Ascending aorta (tissue), 2 donors: ENCODE results near the gene SAPCD1. TPM values are rescaled to one million over a fixed set of nuclear protein-coding genes. Genes with fewer than 3 reads are reported as not detected.

Experiments
- DNase-seq, 2 donors: peaks; one replicate each; pipeline ENCODE4 v3.0.0-alpha.2; 2019; ENCODE audit warnings: low spot score in 2 of 2
- H3K27ac ChIP-seq, 2 donors: fragments of 200-600 bp; sonication (generic); one replicate each; pipeline ENCODE4 v1.5.1; 2016 to 2017; ENCODE audit warnings: mild to moderate bottlenecking in 1 of 2
- H3K27me3 ChIP-seq: fragments of 200-600 bp; sonication (generic); one replicate; pipeline ENCODE4 v1.5.1; 2017
- H3K36me3 ChIP-seq, 2 donors: fragments of 200-600 bp; sonication (generic); one replicate each; pipeline ENCODE4 v1.5.1; 2016
- H3K4me1 ChIP-seq, 2 donors: fragments of 200-600 bp; sonication (generic); one replicate each; pipeline ENCODE4 v1.5.1; 2016 to 2017; ENCODE audit warnings: mild to moderate bottlenecking in 1 of 2
- H3K4me3 ChIP-seq, 2 donors: fragments of 200-600 bp; sonication (generic); one replicate each; pipeline ENCODE4 v1.5.1; 2016 to 2017; ENCODE audit warnings: mild to moderate bottlenecking in 1 of 2
- H3K9me3 ChIP-seq, 2 donors: fragments of 200-600 bp; sonication (generic); one replicate each; pipeline ENCODE4 v1.5.1; 2016
- CTCF ChIP-seq, 3 experiments: fragments of 200-600 bp in 2 of 3; fragments of 450-650 bp in 1 of 3; sonication (generic) in 2 of 3; IDR thresholded peaks; one replicate each; pipeline ENCODE4 v1.5.1; 2016 to 2019; ENCODE audit warnings: antibody characterized with exemption in 3 of 3, mild to moderate bottlenecking in 1 of 3, moderate library complexity in 1 of 3
- intact Hi-C: fragments of 100-400 bp; cut with DNase I; formaldehyde crosslinking; loops from one replicate; pipeline ENCODE4 v1.15.1; 2023
- total RNA-seq: library from RNA; depleted of rRNA; stranded (reverse); fragments of >200 nt; gene quantifications from one replicate; pipeline ENCODE4 v1.1.0, GENCODE V29; 2016

The SAPCD1 gene
- total RNA-seq, result not detected

- no peaks in the 10 kb centered on the region for H3K27me3 ChIP-seq
- H3K4me3 ChIP-seq, result no peak within 1 kb of the TSS
- TF ChIP-seq CTCF (IDR thresholded peaks at IDR 0.05), result no peak
- intact Hi-C loops, result no loop called here
- no peak within 1 kb of the TSS for H3K27ac ChIP-seq
- H3K36me3 ChIP-seq, result no peaks in the 10 kb centered on the region
- no peaks in the 10 kb centered on the region for H3K9me3 ChIP-seq
- H3K4me1 ChIP-seq, result no peaks in the 10 kb centered on the region
- DNase-seq, result no peak
These were observed at the start of gene SAPCD1 for GRCh38 chr6:31762356-31762755. TSS of gene SAPCD1 (plus strand) at chr6:31762656. CDS start at chr6:31763055, 399 bp downstream.

- H3K4me3 ChIP-seq, result no peak overlapping the region
- no peak overlapping the region for H3K27ac ChIP-seq
- H3K9me3 ChIP-seq, result no peaks in the 10 kb centered on the region
- TF ChIP-seq CTCF (IDR thresholded peaks at IDR 0.05), result no peak
- no peak for DNase-seq
- H3K4me1 ChIP-seq, result no peaks in the 10 kb centered on the region
- intact Hi-C loops, result no loop called here
- H3K36me3 ChIP-seq, result no peaks in the 10 kb centered on the region
- no peaks in the 10 kb centered on the region for H3K27me3 ChIP-seq
These were observed 49.0 kb upstream of the SAPCD1 start for GRCh38 chr6:31713465-31713864.

- Histone ChIP-seq H3K4me3 (no peak overlapping the region), H3K27ac (no peak overlapping the region), H3K9me3 (no peaks in the 10 kb centered on the region), H3K4me1 (no peaks in the 10 kb centered on the region), H3K36me3 (no peaks in the 10 kb centered on the region), H3K27me3 (no peaks in the 10 kb centered on the region)
- no peak for DNase-seq
- intact Hi-C loops, result no loop called here
- no peak for TF ChIP-seq CTCF (IDR thresholded peaks at IDR 0.05)
These were observed 48.3 kb upstream of the SAPCD1 start for GRCh38 chr6:31713991-31714684.

GRCh38 chr6:31715022-31715958 lies 47.2 kb upstream of the SAPCD1 start, which contains the start of gene LY6G6D:
TSS of gene LY6G6D (plus strand) at chr6:31715348. CDS start at chr6:31715356, 8 bp downstream.
- intact Hi-C loops, result no loop called here

More at GRCh38 chr6:31715022-31715958, 47.2 kb upstream of the SAPCD1 start, which contains the start of gene LY6G6D:
- DNase-seq, result no peak
- Histone ChIP-seq H3K4me1 (no peaks in the 10 kb centered on the region), H3K9me3 (no peaks in the 10 kb centered on the region), H3K27ac (no peak within 1 kb of the TSS), H3K27me3 (no peaks in the 10 kb centered on the region), H3K4me3 (no peak within 1 kb of the TSS), H3K36me3 (no peaks in the 10 kb centered on the region)
- no peak for TF ChIP-seq CTCF (IDR thresholded peaks at IDR 0.05)
